Measurements from ENCODE around the gene SUPT3H.
A peak's percentile ranks its signal among the peaks of the same experiment; 100 is the strongest.
"Not testable (repeated sequence)": the region's sequence is repeated elsewhere in the genome, so short reads cannot be mapped to it uniquely, and the experiment has no call there.

SUPT3H gene

DNA sequence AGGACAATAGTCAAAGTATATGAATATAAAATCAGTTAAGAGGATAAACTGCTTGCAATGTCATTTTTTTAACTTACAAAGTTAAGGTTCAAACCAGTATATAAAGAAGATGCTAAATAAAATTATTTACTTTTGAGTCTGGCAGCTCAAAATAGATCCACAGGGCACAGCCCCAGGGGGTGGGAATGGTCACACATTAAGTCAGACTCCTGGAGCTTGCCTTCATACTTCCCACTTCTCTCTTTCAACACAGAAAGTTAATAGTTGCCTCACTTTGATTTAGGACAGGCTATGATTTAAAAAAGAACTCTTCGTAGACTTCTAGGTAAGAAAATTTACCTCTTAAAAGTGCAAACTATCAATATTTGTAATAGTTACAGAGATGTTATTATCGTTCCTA lies 207.9 kb downstream of the SUPT3H start:
- DNase-seq, result no peak

DNA sequence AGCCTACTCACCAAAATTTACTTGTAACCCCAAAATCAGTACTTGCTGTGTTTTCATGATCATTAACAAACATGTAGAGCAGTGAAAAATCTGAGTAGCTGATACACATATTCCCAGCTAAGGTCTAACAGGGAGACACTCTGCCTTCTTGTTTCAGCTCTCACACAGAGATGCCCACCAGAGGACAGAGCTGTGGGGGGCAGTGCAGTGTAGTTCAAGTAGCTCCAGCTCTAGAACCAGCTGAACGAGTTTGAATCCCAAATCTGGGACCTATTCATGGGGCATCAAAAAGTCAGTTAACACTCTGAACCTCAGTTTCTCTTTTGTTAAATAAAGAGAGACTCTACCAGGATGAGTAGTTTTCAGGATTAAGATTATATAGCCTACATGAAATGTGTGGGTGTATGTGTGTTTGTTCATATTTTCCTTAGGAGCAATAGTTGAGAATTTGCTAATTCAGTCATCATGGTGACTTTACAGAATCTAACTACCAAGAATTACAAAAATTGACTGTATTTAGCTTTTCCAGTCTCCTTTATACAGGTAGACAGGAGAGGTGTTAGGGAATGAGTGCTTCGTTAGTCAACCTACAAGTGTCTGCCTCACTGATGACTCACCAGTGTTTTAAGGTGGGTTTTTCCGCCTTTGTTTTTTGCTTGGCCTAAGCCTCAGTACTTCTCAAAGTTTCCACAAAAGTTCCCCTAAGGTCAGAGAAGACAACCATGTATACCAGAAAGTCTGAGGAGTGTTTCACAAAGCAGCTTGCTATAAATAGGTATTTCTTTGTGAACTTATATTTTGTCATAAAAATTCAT lies 213.6 kb downstream of the SUPT3H start:
- no peak for DNase-seq

DNA sequence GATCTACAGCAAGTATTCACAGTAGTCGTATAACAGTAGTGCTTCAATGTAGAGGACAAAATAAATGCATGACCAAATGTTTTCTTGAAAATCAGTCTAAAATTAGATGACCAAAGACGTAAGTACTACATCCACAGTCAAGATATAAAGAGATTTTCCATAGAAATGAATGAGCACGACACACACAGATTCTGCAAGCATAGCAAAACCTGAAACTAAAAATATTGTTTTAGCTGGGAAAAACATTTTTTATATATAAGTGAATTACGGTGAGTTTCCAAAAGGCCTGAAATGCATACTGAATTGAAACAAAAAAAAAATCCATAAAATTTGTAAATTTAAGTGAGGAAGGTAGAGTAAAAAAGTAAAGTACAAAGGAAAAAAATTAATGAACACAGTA lies 217.4 kb downstream of the SUPT3H start:
- DNase-seq, result no peak

DNA sequence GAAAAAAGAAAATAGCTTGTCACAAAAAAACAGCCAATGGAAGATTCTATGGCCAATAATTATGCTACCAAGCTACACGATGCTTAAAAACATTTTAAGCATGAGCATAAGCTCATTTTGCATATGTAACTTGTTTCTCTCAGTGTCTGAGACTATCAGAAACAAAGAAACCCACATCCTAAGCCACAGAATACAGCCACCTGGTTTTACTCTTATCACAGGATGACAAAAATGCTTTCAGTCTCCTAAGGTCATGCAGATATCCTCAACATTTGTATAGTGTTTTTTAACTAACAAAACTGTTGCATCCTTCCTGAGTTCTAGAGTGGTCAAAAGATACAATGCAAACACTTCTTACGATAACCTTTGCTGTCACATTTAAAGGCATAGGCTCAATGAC lies 221.7 kb downstream of the SUPT3H start:
- DNase-seq, result no peak

DNA sequence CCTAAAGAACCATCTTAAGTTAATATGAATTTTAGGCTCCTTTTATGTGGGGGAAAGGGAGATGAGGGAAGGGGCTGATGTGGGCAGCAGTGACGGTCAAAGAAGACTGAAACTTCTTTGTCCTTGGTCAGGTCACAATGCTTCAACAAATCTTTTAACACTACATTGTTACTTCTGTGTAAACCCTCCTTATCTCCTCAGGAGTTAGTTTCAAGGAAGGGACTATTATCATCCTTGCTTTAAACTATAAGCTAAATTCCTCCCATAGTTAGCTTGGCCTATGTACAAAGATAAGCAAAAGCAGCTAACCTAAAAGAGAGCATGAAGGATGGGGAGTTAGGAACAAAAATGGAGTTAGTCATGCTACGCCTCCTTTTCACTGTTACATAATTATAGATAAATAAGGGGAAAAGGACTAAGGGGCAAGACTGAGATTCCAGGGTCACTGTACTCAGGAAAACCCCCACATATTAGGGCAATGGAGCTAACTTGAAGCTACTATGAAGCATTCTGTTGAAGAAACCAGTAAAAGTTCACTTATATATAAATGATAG lies 222.3 kb downstream of the SUPT3H start:
- no peak for DNase-seq

DNA sequence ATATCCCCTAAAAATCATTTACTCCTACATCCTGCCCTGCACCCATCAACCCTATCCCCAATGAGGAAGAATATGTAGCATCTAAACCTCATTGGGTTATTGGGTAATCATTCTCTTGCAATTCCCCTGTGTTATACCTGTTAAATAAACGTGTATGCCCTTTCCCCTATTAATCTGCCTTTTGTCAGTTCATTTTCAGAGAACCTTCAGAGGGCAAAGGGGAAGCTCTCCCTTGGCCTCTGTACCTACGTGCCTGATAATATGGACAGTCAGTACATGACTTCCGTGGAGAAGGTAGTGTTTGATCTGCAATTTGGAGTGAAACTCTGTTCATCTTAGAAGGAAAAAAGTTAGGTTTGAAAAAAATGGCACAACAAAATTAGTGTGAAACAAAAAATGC lies 223.1 kb downstream of the SUPT3H start:
- no peak for DNase-seq

DNA sequence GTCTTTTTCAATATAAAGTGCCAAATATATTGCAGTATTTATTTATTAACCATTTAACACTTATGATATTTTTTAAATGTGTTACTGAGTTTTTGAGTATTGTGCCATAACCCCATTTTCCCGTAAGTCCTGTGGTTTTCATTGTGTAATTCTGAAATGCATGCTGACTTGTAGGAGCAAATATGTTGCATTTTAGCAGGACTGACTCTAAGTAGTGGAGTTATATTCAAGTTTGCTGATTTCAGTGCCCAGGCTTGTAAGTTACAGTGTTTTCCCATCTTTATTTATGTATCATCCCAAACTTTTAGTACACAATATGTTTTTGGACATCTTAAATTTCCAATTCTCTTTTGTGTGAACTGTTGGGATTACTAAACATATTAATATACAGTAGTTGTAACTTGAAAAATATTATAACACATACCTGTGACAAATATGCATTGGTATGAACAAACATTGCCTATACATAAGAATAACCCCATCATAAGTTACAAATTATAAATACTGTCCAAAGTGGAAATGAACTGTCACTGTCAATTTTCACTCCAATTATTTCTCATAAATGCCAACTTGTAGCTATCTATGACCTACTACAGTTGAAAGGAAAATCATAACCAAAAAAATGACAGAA lies 228.9 kb downstream of the SUPT3H start:
- no peak for DNase-seq

DNA sequence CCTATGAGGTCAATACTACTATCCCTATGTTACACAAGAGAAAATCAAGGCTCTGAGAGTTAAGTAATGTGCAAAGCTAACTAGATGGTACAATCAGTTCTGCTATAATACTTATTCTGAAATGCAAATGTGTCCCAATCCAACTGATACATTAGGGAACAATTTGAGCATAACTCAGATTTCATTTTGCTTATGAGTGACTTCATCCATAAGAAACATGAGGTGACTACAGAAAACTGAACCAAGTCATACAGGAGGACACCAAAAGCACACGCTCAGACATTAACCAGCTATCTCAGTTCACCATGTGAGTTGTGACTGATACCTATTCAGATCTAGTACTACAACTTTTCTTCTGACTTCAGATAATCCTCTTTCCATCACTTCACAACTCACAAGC lies 229.5 kb downstream of the SUPT3H start:
- no peak for DNase-seq

DNA sequence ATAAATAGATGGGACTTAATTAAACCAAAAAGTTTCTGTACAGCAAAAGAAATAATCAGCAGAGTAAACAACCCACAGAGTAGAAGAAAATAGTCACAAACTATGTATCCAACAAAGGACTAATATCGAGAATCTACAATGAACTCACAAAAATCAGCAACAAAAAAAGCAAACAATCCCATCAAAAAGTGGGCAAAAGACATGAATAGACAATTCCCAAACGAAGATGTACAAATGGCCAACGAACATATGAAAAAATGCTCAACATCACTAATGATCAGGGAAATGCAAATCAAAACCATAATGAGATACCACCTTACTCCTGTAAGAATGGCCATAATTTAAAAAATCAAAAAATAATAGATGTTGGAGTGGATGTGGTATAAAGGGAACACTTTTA lies 232.1 kb downstream of the SUPT3H start:
- DNase-seq, result not testable (repeated sequence)

DNA sequence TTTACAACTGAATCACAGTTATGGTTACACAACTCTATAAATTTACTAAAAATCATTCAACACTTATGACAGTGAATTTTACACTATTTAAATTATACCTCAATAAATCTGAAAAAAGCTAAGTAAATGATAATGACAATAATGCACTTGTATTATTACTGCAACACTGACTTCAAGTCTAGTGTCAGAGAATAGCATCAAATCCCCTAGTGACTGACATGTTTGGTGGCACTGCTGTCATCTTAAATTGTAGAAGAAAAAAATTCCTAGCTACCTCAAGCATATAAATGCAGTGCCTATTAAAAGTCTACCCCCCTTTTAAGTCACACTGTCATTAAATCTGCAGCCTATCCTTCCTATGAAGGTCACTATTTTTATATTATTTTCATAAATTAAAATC lies 239.0 kb downstream of the SUPT3H start:
- no peak for DNase-seq

DNA sequence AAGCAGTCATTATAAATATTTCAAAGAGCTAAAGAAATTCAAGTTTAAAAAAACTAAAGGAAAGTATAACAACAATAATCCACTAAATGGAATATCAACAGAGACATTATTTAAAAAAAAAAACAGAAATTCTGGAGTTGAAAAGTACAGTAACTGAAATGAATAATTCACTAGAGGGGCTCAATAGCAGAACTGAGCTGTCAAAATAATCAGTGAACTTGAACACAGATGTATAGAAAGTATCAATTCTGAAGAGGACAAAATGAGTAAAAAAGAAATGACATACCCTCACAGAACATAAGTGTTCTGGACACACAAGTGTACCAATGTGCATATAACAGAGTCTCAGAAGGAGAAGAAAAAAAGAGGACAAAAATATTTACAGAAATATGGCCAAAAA lies 241.2 kb downstream of the SUPT3H start:
- no peak for DNase-seq

DNA sequence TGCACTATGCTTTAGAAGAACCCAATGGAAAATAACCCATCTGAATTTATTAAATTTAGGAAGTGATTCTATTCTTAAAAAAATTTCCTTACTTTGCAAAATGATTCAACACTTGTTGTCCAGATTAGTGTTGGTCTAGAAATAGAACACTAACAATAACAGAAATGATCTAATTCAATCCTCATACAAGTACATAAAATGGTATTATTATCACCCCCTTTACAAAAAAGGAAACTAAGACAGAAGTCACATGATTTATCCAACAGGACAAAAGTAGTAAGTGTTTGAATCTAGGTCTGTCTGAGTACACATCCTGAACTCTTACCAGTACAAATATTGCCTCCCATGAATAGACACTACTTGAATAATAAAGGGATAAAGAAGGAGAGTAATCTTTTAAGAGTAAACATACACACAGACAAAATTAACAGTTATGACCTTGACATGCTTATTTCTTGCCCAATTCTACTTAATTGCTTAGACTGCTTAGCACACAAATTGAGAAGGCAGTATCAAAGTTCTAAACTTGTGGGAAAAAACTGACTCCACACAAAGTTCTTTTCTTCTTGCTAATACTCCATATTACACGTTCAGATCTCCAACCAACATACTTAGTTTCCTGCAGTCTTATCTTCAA lies 245.0 kb downstream of the SUPT3H start:
- DNase-seq, result no peak

DNA sequence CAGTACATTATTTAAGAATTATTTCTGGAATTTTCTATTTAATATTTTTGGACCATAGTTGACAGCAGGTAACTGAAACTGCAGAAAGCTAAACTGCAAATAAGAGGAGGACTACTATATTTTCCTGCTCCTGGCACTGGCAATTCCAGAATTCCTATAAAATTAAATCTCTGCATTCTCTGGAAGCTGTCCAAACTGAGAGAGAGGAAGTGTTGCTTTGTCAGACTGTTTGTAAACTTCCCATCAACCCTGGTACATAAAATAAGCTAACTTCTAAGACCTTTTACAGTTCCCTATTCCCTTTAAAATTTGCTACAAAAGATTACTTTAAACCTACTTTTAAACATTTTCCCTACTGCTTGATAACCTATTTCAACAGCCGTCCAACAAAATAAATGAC lies 245.7 kb downstream of the SUPT3H start:
- no peak for DNase-seq

DNA sequence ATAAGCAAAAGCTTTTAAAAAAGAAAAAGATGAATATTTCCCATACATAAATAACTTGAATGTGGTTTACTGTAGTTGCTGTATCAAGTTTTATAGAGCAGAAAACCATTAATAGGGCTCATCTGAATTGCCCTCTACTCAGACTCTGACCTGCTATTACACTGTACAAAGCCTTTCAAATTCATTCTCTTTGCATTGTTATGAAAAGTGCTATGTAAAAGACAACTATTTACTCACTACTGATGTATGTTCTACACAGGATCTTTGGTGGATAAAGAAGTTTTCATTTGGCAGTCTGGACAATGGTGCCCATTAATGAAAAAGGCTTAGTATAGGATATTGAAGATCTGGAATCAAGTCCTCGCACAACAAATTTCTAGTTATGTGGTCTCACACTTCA lies 248.7 kb downstream of the SUPT3H start:
- DNase-seq, result no peak

DNA sequence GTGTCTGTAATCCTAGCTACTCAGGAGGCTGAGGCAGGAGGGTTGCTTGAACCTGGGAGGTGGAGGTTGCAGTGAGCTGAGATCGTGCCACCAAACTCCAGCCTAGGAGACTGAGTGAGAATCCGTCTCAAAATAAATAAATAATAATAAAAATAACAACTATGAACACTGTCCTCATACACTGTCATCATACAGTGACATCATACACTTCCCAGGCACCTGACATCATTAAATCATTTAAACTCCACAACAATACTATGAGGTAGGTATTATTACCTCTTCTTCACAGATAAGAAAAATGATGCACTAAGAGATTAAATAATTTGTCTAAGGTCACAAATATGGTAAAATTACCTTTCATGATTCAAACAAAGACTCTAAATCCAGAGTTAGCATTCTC lies 250.5 kb downstream of the SUPT3H start:
- no peak for DNase-seq

DNA sequence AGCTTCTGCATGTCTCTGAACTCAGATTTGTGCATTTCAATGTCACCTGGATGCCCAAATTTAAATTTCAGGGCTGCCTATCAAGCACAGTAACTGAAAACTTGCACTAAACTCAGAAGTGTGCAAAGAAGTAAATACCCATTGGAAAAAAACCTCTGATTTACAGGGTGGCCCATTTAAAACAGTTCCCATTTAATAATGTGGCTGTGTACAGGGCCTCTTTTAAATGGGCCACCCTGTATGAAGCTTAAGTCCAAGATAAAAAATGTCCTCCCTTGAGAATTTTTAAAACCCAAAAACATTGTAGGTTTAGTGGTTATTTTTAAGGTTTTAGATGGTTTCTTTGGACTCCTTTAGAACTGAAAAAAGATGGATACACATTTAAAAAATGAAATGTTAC lies 251.7 kb downstream of the SUPT3H start:
- DNase-seq, result no peak

DNA sequence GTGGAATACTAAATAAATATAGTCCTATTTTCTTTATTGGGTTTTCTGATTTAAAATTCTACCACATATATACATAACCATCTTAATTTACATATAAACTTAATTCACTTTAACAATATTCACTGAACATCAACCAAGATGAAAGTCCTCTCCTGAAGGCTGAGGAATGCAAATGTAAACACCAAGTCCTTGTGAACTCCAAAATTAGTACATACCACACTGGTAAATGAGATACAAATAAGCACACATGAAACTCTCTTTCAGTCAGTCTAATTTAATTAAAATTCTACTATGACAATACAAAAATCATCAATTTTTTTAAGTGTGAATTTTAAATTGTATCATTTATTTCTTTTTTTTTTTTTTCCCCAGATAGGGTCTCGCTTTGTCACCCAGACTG lies 254.7 kb downstream of the SUPT3H start:
- DNase-seq, result no peak

DNA sequence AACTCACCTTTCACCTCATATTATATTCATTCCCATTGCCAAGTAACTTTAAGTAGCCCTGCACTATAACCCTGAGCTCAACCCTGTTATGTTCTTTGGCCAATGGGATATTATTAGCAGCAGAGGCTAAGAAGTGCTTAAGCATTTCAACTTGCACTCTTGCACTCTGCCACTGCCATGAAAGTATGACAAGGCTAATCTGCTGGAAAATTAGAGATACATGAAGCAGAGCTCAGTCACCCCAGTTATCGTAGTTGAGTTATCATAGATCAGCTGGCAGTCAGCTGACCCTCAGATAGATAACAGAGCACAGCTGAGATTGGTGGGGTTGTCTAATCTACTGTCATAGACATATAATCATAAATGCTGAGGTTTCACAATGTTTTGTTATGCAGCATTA lies 259.0 kb downstream of the SUPT3H start:
- DNase-seq, result no peak

DNA sequence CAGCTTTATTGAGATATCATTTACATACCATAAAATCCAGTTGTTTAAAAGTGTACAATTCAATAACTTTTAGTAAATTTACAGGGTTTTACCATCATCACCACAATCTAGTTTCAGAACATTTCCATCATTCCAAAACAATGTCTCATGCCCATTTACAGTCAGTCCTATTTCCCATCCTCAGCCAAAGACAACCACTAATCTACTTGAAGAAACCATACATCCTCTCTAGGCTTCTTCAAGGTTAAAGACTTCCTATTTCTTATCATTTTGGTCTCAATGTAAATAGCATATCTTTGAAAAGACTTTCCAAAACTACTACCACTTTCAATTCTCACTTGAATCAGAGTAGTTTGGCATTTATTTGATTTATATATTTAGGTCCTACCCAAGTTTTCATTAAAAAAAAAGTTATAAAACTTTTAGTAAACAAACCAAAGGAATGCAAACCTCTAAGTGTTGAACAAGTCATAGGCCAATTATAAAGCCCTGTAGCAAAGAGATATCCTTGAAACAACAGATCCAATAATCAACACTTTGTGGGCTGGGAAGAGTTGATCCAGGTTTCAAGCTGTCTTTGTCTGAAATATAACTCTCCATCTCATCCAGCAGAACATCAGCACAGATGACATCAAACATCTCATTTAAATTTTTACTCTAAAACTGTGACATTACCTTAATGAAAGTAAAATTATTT lies 260.9 kb downstream of the SUPT3H start:
- DNase-seq, result peak; percentile 25

DNA sequence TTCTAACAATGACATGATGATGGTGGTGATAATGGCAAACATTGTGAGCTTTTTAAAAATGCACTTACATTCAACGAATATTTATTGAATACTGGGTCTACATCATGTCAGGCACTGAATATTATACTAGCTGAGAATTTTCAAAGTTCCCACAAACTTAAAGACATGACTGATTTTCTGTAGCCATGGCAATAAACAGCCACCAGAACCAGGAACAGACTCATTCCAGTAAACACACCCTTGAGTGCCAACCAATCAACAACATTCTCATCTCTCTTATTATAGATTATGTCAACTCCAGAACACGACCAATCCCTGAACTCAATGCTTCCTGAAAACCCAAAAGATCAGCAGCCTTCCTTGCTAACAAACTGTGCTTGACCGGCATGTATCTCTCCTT lies 262.0 kb downstream of the SUPT3H start:
- DNase-seq, result no peak

DNA sequence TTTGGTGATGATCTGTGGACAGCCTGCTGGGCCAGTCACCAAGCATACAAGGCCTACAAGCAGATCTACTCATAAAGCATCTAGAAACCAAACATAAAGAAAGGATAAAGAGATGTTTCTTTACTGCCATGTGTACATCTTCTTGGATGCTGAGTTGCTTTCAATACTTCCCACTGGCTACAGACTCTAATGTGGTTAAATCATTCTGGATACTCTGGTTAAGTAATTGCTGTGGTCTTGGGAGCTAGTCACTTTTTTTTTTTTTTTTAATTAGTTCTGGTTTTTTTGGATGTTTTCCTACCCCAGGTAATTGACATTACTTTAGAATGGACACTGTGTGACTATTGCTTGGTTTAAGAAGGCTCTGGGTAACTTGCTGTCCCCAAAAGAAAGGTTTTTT lies 265.0 kb downstream of the SUPT3H start:
- no peak for DNase-seq

DNA sequence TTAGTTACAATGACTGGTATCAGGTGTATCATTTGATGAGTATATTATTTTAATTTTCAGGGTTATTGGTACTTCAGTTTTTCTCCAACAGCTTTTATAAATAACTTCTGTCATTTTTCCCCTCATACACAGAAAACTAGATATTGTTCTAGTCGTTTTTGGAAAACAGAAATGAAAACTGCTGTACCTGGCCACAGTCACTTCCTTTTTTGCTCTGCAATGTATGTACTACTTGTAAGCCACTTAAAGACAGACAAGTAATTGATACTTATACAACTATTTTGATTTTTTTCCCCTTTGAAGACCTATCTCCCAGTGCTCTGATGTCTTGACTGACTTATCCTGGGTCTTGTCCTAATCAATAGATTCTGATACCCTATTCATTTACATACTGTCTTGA lies 268.2 kb downstream of the SUPT3H start:
- no peak for DNase-seq

DNA sequence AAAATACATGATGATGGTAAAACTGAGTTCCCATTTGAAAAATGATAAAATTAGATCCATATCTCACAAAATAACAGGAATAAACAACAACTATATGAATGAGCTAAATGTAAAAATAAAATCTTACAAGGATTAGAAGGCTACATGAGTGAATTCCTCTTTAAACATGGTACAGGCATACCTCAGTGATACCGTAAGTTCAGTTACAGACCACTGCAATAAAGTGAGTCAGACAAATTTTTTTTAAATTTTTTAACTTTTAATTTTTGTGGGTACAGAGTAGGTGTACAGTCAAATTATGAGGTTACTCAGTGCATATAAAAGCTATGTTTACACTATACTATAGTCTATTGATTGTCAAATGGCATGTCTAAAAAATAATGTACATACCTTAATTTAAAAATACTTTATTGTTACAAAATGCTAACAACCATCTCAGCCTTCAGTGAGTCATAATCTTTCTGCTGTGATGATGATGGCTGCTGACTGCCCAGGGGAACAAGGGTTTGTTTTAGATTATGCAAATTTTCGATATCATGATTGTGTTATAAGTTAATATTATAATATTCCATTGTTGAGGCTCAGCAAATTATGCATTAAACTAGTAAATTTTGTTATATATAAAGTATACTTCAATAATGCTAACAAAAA lies 272.4 kb downstream of the SUPT3H start:
- no peak for DNase-seq

Measured in amniotic stem cell (primary cell).